LNCAP (cell line): ENCODE measurements around the gene ZNF423.

Experiments
- TF ChIP-seq, protein P1 (sequence below): fragments of 450-650 bp; IDR thresholded peaks from 2 replicates; pipeline ENCODE4 v1.5.1; 2017; ENCODE audit warnings: mild to moderate bottlenecking

Gene ZNF423

GRCh38 chr16:49534901-49535610, 320.9 kb downstream of the ZNF423 start:
- TF ChIP-seq, protein P1, sequence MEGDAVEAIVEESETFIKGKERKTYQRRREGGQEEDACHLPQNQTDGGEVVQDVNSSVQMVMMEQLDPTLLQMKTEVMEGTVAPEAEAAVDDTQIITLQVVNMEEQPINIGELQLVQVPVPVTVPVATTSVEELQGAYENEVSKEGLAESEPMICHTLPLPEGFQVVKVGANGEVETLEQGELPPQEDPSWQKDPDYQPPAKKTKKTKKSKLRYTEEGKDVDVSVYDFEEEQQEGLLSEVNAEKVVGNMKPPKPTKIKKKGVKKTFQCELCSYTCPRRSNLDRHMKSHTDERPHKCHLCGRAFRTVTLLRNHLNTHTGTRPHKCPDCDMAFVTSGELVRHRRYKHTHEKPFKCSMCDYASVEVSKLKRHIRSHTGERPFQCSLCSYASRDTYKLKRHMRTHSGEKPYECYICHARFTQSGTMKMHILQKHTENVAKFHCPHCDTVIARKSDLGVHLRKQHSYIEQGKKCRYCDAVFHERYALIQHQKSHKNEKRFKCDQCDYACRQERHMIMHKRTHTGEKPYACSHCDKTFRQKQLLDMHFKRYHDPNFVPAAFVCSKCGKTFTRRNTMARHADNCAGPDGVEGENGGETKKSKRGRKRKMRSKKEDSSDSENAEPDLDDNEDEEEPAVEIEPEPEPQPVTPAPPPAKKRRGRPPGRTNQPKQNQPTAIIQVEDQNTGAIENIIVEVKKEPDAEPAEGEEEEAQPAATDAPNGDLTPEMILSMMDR = no peak

GRCh38 chr16:49533422-49533821, 322.5 kb downstream of the ZNF423 start:
- TF ChIP-seq, protein P1 = no peak

- TF ChIP-seq, protein P1 = no peak
Observed at GRCh38 chr16:49532873-49533272, 323.0 kb downstream of the ZNF423 start.

- TF ChIP-seq, protein P1 = no peak
Observed at GRCh38 chr16:49531931-49532840, 323.7 kb downstream of the ZNF423 start.

GRCh38 chr16:49531425-49531824, 324.5 kb downstream of the ZNF423 start:
- TF ChIP-seq, protein P1 = no peak

- TF ChIP-seq, protein P1 = no peak
Observed at GRCh38 chr16:49530427-49530970, 325.4 kb downstream of the ZNF423 start.

DNA sequence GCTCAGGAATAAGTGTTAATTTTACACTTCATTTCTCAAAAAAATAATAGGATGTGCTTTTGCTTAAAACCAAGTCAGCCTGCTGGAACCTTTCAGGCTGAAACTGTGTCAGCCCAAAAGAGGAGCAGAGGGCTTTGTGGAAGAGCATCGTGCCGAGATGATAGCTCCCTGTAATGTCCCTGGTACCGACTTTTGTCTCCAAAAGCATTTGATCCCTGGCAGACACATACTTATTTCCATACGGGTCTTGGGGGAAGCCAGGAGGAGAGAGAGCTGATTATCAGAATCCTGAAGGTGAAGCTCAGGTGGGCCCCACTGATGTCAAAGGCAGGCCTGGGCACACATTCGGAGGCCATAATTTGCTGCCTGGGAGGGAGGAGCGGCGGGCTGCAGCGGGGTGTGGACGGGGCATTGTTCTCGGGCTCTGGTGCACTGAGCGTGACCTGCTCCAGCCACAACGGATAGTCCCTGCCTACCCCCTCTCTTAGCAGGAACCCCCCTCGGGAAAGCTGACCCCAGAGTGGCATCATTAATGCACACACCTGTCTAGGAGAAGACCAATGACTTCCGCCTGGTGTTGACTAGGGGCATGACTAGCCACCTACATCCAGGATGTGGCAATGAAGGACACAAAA, 326.4 kb downstream of the ZNF423 start:
- TF ChIP-seq, protein P1 = no peak
